GM19023 (cell line): Measurements from ENCODE around the gene ZNF496.
"Not testable (repeated sequence)": the region's sequence is repeated elsewhere in the genome, so short reads cannot be mapped to it uniquely, and the experiment has no call there.

Source experiments
- ATAC-seq: cut with Tn5 transposase; IDR thresholded peaks from one replicate; pipeline ENCODE4 v1.9.1; 2021; ENCODE audit warnings: mild to moderate bottlenecking, moderate library complexity; ENCODE audit not compliant: unreplicated experiment

The ZNF496 gene

DNA sequence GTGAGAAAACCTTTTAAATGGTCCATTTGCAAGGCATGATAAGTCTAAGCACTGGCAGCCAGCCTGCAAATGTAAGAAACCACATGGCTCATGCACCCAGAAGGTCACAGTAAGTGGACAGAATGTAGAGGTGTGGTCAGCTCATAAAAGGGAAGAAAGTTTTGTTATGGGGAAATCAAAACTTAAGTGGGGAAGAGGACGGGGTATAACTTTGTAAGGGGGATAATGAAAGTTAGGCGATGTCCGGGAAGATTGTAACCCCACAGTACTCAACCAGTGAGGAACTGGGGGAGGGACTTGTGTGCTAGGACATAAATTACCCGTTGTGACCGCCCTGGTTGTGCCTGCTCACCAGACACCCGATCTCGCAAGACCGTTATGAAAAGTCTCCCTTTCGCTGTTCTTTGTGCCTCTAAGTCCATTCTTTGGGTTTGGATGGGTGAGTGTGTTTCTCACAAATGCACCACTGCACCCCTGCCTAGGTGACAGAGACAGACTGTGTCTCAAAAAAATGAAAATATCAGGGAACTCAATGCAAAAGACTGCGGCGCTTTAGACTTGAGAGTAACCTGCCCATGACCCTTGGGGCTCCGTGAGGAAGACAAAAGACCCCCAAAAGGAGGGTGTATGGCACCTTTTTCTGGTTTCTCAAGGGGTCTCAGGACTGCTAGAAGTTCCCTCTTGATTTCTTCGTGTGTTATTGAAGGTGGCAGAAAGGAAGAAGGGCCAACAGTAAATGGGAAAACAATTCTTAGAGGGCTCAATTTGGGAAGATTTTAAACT, 28.6 kb upstream of the ZNF496 start:
- ATAC-seq = no peak

GRCh38 chr1:247359559-247359958, 27.9 kb upstream of the ZNF496 start:
- no peak for ATAC-seq

DNA sequence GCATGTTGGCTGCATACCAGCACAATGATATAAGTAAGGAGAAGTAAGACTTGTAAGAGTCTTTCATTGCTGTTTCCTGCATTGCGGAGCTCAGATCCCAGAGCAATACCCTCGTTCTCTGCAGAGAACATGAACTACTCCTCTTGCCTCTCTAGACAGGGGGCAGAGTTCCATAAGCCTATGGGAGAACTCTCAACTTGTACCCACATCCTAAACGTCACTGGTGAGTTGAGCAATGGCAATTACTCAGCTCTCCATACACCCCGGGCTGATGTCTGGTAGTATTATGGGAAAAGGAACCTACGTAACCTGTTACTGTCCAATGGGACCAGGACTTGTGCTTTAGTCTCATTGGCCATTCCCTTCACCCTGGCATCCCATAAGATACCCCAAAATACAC, 27.3 kb upstream of the ZNF496 start:
- ATAC-seq = no peak

- ATAC-seq = peak; percentile 92
Measured at GRCh38 chr1:247357781-247358211, 26.1 kb upstream of the ZNF496 start.

DNA sequence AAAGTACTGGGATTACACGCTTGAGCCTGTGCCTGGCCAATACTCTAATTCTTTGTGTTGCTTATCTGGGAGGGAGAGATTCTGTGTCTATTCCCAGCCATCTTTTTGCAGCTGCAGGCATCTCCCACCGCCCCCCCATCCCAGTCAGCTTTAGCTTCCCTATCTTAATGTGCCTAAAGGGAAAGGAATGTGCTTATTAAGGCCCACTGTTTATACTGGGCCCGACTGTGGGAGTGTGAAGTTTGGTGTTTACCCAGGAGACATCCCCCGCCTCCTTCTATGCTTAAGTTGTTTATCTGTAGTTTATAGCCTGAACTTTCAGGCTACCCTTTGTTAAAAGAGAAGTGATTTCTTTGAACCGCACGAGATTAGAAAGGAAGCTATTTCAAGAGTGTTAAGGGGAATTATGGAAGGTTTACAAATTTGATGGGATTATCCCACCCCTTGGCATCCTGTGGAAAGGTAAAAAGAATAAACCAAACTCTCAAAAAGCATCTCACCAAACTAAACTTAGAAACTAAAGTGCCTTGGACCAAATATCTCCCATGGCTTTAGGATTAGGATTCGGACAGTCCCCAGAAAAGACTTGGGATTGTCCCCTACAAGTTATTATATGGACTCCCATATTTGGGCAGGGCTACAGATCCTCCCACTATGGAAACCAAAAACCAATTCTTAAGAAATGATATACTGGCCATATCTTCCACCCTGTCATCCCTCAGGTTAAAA, 25.5 kb upstream of the ZNF496 start:
- no peak for ATAC-seq

GRCh38 chr1:247355160-247355559, 23.5 kb upstream of the ZNF496 start:
- ATAC-seq = not testable (repeated sequence)

- ATAC-seq = no peak
Measured at GRCh38 chr1:247352175-247352574, 20.5 kb upstream of the ZNF496 start.

DNA sequence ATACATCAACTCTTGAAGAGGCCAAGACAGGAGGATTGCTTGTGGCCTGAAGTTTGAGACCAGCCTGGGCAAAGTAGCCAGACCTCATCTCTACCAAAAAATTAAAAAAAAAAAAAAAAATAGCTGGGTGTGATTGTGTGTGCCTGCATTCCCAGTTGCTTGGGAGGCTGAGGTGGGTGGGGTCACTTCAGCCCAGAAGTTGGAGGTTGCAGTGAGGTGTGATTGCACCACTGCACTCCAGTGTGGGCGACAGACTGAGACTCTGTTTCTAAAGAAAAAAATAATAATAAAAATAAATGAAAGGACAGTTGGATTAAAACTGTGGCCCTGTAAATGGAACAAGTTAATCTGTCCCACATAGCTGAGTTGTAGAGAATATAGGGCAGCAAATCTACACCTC, 18.9 kb upstream of the ZNF496 start:
- no peak for ATAC-seq

- ATAC-seq = no peak
Measured at GRCh38 chr1:247347477-247348222, 16.0 kb upstream of the ZNF496 start.

GRCh38 chr1:247345881-247346280, 14.2 kb upstream of the ZNF496 start:
- no peak for ATAC-seq

DNA sequence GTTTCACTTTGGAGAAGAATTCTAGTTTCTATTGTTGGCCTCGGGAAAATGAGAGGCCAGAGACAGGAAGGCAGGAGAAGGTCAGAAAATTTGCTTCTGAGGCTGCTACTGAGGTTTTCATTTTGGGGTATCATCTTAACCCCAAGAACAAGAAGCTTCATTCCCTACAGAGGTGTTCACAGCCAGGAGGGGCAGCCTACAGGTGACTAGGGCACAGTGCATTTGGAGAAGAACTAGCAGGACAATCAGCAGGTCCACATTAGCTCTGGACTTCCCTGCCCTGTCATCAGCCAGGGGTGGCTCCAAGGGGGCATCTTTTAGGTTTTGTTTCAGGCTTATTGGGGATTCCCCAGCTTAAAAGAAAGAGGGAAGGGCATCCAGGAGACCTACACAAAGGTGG, 12.1 kb upstream of the ZNF496 start:
- ATAC-seq = no peak

DNA sequence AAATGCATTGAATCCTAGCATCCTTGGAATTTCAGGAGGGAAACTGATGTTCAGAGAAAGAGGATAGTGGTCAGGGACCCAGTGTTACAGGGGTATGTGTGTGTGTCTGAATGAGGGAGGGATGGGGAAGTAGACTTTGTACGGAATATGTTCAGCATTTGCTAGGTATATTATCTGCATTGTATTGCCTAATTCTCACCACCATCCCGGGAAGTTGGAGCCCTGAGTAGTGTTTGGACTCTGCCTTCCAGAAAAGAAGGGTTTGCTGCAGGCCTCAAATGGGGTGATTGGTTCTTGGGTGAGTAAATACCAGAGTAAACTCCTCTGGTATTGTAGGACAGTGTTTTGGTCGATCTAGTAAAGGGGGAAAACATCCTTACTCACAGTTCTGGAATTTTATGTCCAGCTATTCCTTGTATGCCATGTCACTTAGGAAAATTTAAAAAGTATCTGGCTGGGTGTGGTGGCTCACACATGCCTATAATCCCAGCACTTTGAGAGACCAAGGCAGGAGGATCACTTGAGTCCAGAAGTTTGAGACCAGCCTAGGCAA, 7.1 kb upstream of the ZNF496 start:
- no peak for ATAC-seq

DNA sequence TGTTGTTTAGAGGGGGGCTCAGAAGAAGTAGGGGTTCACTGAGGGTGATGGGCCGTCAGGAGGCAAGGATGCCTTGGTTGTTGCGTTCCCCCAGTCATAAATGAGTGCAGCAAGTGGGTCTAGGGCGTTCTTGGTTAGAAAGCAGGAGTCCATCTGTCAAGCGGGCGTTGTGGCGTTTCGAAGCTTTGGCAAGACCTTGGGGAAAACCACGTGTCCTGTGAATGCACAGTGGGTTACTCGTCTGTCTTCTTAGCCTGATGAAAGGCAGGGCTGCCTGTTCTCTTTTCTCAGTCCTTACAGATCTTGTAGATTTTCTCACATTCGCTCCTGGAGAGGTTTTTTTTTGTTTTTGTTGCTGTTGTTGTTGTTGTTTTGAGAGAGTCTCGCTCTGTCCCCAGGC, 6.3 kb upstream of the ZNF496 start:
- no peak for ATAC-seq

GRCh38 chr1:247337250-247337746, 5.6 kb upstream of the ZNF496 start:
- ATAC-seq = no peak

GRCh38 chr1:247336390-247336789, 4.7 kb upstream of the ZNF496 start:
- ATAC-seq = no peak

DNA sequence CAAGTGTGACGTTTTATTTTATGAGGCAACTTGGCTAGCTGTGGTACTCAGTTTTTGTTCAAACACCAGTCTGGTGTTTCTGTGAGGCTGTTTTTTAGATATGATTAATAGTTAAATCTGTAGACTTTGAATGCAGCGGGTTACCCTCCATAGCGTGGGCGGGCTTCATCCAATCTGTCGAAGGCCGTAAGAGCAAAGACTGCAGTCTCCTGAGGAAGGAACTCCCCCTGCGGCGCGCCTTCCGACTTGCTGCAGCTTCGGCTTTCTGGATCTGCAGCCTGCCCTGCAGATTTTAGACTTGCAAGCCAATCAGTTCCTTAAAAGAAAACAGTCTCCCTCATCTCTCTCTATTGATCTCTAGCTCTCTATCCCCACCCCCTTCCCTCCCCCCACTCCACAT, 4.2 kb upstream of the ZNF496 start:
- no peak for ATAC-seq

- no peak for ATAC-seq
Measured at GRCh38 chr1:247334378-247335133, 2.9 kb upstream of the ZNF496 start.

DNA sequence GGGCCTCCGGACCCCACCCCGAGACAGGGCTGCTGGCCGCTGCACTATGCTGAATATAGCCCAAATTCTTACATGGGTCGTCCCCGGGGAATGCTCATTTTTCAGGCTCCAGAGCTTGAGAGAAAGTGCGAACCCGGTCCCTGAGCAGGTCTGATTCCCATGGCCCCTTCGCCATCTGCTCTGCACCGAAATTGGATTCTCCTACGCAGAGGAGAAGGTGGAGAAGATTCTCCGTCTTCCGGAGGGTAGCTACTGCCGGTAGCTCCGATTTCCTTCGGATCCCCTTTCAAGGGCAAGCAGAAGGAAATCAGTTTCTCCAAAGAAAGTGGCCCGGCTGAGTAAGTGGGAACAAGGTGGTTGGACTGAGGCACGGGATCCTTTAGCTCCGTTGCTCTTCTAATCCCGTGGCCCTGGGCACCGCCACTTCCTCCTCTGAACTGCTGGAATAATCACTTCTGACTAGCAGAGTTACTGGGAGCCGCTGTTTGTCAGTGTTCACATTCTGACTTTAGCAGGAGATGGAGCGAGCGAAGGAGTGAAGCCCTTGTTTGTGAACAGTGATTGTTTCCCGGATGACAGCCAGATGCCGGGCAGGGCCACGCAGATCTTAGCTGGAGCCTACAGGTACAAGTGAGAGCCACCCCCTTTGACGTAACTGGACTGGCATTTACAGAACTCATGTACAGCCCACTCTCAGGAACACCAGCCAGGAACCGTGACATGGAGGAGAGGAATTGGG, 1.1 kb upstream of the ZNF496 start:
- no peak for ATAC-seq

DNA sequence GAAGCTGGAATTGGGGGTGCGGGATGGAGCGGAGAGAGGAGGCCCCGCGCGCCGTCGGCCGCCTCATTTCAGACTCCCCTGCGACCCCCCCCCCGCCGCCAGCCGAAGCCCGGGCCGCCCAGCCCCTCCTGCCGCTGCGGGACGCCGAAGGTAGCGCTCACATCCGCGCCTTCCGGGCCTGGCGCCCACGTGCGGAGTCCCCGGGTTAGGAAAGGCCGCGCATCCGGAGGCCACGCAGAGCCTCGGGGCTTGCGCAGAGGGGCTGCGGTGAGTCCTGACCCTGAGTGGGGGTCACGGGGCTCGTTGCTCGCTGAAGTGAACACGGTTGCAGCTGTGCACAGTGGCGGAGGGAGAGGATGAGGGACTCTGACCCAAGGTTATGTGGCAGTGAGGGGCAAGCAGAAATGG, 552 bp upstream of the ZNF496 start:
- ATAC-seq = peak; percentile 39

DNA sequence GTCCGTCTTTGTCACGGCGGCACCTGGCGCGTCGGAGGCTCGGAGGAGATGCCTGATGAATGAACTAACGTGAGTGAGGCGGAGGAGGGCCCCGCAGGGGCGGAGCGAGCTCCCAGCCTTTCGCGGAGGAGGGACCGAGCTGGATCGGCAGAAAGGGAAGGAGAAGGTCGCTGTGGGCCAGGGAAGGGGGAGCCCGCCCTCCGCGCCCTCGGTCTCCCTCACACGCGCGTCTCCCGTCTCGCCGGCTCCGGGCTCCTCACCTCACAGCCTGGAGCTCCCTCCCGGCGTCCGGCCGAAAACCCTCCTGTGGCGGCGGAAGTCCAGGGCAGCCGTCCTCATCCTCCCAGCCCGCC, 519 bp downstream of the ZNF496 start:
- peak; percentile 61 for ATAC-seq
